WI38 (cell line): Measurements from ENCODE around the gene BCKDK.

Experiments used
- H3K4me3 ChIP-seq: 2 replicates; pipeline ENCODE4 v1.5.1; 2011; ENCODE audit warnings: low read depth, mild to moderate bottlenecking, control low read depth, low read length
- CTCF ChIP-seq: IDR thresholded peaks from 2 replicates; pipeline ENCODE4 v1.5.1; 2012; ENCODE audit warnings: low read depth, mild to moderate bottlenecking, control low read depth, low read length

BCKDK gene

DNA sequence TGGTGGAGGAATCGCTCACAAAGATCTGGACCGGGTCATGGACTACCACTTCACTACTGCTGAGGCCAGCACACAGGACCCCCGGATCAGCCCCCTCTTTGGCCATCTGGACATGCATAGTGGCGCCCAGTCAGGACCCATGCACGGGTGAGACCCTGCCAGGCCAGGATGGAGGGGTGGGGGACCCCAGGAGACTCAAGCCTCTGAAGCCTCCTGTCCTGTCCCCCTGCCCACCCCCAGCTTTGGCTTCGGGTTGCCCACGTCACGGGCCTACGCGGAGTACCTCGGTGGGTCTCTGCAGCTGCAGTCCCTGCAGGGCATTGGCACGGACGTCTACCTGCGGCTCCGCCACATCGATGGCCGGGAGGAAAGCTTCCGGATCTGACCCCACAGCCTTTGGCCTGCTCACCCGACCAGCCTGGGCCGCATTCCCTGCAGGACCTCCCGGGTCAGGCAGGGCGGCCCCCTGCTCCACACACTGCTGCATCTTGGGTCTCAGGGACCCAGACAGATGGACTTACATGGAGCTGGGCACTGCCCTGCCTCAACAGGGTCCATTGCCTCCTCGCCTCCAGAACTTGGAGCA, 3.8 kb downstream of the BCKDK start:
- TF ChIP-seq CTCF: no peak
- H3K4me3 ChIP-seq: no peak overlapping the region

DNA sequence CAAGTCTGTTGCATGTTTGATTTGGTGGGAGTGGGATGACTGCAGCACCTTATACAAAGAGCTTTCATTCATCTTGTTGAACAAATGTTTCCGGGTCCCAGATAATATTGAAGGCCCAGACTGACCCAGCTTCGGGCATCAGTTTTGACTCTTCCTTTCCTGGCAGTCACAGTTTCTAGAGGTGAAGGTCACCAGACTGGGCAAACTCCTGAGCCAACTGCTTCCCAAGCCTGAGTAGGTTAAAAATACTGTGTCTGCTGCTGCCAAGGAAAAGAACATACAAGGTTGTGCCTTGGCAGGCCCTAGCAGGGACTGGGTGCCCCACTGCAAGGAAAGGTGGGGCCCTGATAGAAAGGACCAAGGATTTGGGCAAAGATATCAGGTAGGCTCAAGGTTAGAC, 4.5 kb downstream of the BCKDK start:
- TF ChIP-seq CTCF: no peak
- no peak overlapping the region for H3K4me3 ChIP-seq

DNA sequence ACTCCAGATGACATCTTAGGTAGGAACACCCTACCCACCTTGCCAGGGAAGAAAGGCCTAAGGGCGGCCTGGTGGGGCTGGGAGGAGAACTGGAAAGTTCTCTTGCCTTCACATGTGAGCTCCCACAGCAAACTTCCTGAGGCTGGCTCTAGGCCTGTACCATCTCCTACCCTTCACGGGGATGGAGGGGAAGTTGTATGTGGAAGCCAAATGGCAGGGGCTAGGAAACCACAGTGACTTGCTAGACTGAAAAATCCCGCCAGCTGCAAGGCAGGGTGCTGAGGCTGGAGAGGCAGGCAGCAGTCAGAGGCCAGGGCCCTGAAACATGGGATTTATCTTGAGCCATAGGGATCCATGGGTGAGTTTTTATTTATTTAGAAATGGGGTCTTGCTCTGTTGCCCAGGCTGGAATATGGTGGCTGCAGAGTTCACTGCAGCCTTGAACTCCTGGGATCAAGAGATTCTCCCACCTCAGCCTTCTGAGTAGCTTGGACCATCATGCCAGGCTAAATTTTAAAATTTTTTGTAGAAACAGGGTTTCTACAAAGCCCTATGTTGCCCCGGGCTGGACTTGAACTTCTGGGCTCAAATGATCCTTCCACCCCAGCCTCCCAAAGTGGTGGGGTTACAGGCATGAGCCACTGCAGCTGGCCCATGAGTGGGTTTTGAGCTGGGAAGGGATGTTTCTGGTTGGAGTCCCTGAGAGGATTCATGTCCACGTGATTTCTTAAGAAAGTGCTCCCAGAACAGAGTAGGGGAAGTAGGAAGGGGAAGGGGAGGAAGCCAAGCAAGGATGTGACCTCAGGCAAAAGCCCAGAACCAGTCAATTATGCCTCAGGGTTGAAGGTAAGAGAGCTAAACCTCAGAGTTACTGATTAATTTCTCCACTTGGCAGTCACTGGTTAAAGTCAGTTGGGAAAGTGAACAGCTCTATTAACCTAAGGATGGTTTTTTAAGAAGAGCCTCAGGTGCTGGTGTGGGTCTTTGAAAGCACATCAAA, 5.2 kb downstream of the BCKDK start:
- TF ChIP-seq CTCF: no peak
- no peak overlapping the region for H3K4me3 ChIP-seq

GRCh38 chr16:31114468-31114867, 6.3 kb downstream of the BCKDK start:
- TF ChIP-seq CTCF: no peak

GRCh38 chr16:31117384-31118222, 9.4 kb downstream of the BCKDK start, which contains the start of gene KAT8:
Gene KAT8, plus strand, starts transcription at chr16:31117664. Its CDS starts 18 bp downstream, at chr16:31117682.
- TF ChIP-seq CTCF: no peak
- peak within 1 kb of the TSS; percentile 86 for H3K4me3 ChIP-seq

More at GRCh38 chr16:31114468-31114867, 6.3 kb downstream of the BCKDK start:
- no peak overlapping the region for H3K4me3 ChIP-seq

DNA sequence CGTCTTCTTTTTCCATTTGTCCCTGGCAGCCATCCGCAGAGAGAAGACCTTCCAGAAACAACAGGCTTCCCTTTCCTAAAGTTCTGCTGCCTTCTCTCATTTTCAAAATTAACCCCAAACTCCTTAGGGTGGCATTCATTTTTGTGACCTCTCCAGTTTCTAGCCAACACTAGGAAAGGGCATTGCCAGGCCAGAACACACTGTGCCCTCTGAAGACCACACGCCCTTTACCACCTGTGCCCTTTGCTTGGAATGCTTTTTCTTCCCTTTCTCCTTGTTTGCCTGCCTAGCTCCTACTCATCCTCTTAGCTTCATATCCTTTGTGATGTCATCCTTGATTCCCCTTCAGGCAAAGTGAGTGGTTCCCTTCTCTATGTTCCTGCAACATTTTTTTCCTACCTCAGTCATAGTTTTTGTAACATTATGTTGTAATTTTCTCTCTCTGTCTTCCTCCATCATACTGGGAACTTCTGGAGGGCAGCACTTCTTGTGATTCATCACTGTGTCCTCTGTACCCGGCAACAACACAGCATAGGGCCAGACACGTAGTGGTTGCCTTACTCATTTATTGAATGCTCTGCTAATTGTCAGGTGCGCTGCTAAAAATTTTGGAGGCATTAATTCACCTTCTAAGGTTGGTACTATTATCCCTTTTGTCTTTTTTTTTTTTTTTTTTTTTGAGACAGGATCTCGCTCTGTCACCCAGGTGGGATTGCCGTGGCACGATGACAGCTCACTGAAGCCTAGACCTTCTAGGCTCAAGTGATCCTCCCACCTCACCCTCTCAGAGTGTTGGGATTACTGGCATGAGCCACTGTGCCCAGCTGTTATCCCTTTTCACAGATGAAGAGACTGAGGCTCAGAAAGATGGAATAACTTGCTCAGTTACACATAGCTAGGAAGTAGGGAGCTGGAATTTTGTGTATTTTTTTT, 10.3 kb downstream of the BCKDK start:
- TF ChIP-seq CTCF: no peak
- H3K4me3 ChIP-seq: peak overlapping the region; percentile 86
